Effector memory CD8-positive, alpha-beta T cell (primary cell): ENCODE results near the gene TRAPPC13.
"Not testable (repeated sequence)": the region's sequence is repeated elsewhere in the genome, so short reads cannot be mapped to it uniquely, and the experiment has no call there.

Source experiments
- ATAC-seq: fragments of 150-1000 bp; cut with Tn5 transposase; replicated peaks from 2 replicates; pipeline ENCODE4 v1.10.0; 2021; ENCODE audit warnings: mild to moderate bottlenecking, moderate library complexity
- DNase-seq, 3 experiments: peaks; one replicate each; pipeline ENCODE4 v3.0.0; 2021
- H3K27ac Mint-ChIP-seq, 2 donors: one replicate each; pipeline ENCODE4 v1.8.0; 2022; ENCODE audit warnings: mild to moderate bottlenecking in 2 of 2, mixed read lengths in 2 of 2, moderate library complexity in 2 of 2
- H3K27me3 Mint-ChIP-seq, 2 donors: one replicate each; pipeline ENCODE4 v1.8.0; 2022; ENCODE audit warnings: mixed read lengths in 2 of 2
- H3K36me3 Mint-ChIP-seq: one replicate; pipeline ENCODE4 v1.8.0; 2022; ENCODE audit warnings: mild to moderate bottlenecking, moderate library complexity, mixed read lengths; ENCODE audit not compliant: insufficient read depth
- H3K4me1 Mint-ChIP-seq, 2 donors: one replicate each; pipeline ENCODE4 v1.8.0; 2022; ENCODE audit warnings: low read depth in 2 of 2, mixed read lengths in 2 of 2
- H3K4me3 Mint-ChIP-seq, 2 donors: one replicate each; pipeline ENCODE4 v1.8.0; 2022; ENCODE audit warnings: mild to moderate bottlenecking in 2 of 2, mixed read lengths in 2 of 2, moderate library complexity in 2 of 2
- H3K9me3 Mint-ChIP-seq, 2 donors: one replicate each; pipeline ENCODE4 v1.8.0; 2022; ENCODE audit warnings: mixed read lengths in 2 of 2

The TRAPPC13 gene

GRCh38 chr5:65646938-65647337 lies 22.1 kb downstream of the TRAPPC13 start:
- DNase-seq, result no peak
- Mint-ChIP-seq H3K36me3 (peaks cover 27% of the 10 kb centered on the region), H3K27ac (no peak overlapping the region), H3K27me3 (no peaks in the 10 kb centered on the region), H3K9me3 (no peaks in the 10 kb centered on the region), H3K4me1 (no peaks in the 10 kb centered on the region), H3K4me3 (no peak overlapping the region)
- ATAC-seq, result no peak

GRCh38 chr5:65647941-65648340 lies 23.1 kb downstream of the TRAPPC13 start:
- H3K27ac Mint-ChIP-seq, result peak overlapping the region in 1 of 2 donors; percentile 15
- peaks cover 33% of the 10 kb centered on the region for H3K36me3 Mint-ChIP-seq
- H3K4me1 Mint-ChIP-seq, result no peaks in the 10 kb centered on the region

GRCh38 chr5:65651144-65651543 lies 26.3 kb downstream of the TRAPPC13 start:
- ATAC-seq, result no peak
- peaks cover 39% of the 10 kb centered on the region for H3K36me3 Mint-ChIP-seq

More at GRCh38 chr5:65647941-65648340, 23.1 kb downstream of the TRAPPC13 start:
- DNase-seq (no peak), ATAC-seq (no peak)
- no peaks in the 10 kb centered on the region for H3K9me3 Mint-ChIP-seq
- no peak overlapping the region for H3K4me3 Mint-ChIP-seq
- no peaks in the 10 kb centered on the region for H3K27me3 Mint-ChIP-seq

GRCh38 chr5:65654713-65655112 lies 29.9 kb downstream of the TRAPPC13 start:
- DNase-seq (no peak), ATAC-seq (no peak)
- H3K27ac Mint-ChIP-seq, result no peak overlapping the region
- peaks cover 47% of the 10 kb centered on the region for H3K36me3 Mint-ChIP-seq
- no peaks in the 10 kb centered on the region for H3K27me3 Mint-ChIP-seq
- no peaks in the 10 kb centered on the region for H3K4me1 Mint-ChIP-seq
- H3K4me3 Mint-ChIP-seq, result no peak overlapping the region
- no peaks in the 10 kb centered on the region for H3K9me3 Mint-ChIP-seq

More at GRCh38 chr5:65651144-65651543, 26.3 kb downstream of the TRAPPC13 start:
- Mint-ChIP-seq H3K27me3 (no peaks in the 10 kb centered on the region), H3K4me1 (no peaks in the 10 kb centered on the region), H3K9me3 (no peaks in the 10 kb centered on the region), H3K4me3 (no peak overlapping the region), H3K27ac (no peak overlapping the region)
- DNase-seq, result no peak

GRCh38 chr5:65663804-65664521 lies 39.1 kb downstream of the TRAPPC13 start:
- DNase-seq, result no peak
- no peaks in the 10 kb centered on the region for H3K9me3 Mint-ChIP-seq
- no peak for ATAC-seq
- H3K4me1 Mint-ChIP-seq, result peaks cover 4 to 10% of the 10 kb centered on the region in 2 donors
- H3K27ac Mint-ChIP-seq, result peak overlapping the region; percentile 38 to 63
- H3K27me3 Mint-ChIP-seq, result no peaks in the 10 kb centered on the region
- peaks cover 50% of the 10 kb centered on the region for H3K36me3 Mint-ChIP-seq
- H3K4me3 Mint-ChIP-seq, result no peak overlapping the region

GRCh38 chr5:65668696-65669095 lies 43.9 kb downstream of the TRAPPC13 start:
- Mint-ChIP-seq H3K27ac (no peak overlapping the region), H3K4me3 (no peak overlapping the region), H3K27me3 (no peaks in the 10 kb centered on the region), H3K9me3 (no peaks in the 10 kb centered on the region), H3K4me1 (peaks cover 4 to 8% of the 10 kb centered on the region in 2 donors), H3K36me3 (peaks cover 58% of the 10 kb centered on the region)
- DNase-seq (no peak), ATAC-seq (no peak)

- ATAC-seq, result no peak
- Mint-ChIP-seq H3K4me3 (no peak overlapping the region), H3K9me3 (no peaks in the 10 kb centered on the region), H3K27me3 (no peaks in the 10 kb centered on the region), H3K27ac (peak overlapping the region; percentile 15 to 51), H3K4me1 (peaks cover 9 to 20% of the 10 kb centered on the region in 2 donors), H3K36me3 (peaks cover 57% of the 10 kb centered on the region)
- no peak for DNase-seq
Observed at GRCh38 chr5:65672796-65673195, 48.0 kb downstream of the TRAPPC13 start.

GRCh38 chr5:65674749-65675148 lies 49.9 kb downstream of the TRAPPC13 start:
- Mint-ChIP-seq H3K27ac (peak overlapping the region in 1 of 2 donors; percentile 1), H3K4me3 (no peak overlapping the region), H3K9me3 (no peaks in the 10 kb centered on the region), H3K36me3 (peaks cover 55% of the 10 kb centered on the region), H3K4me1 (peaks cover 12 to 31% of the 10 kb centered on the region in 2 donors), H3K27me3 (no peaks in the 10 kb centered on the region)
- DNase-seq (no peak), ATAC-seq (no peak)

GRCh38 chr5:65676056-65676455 lies 51.2 kb downstream of the TRAPPC13 start:
- H3K27ac Mint-ChIP-seq, result peak overlapping the region; percentile 1 to 38

GRCh38 chr5:65682148-65682547 lies 57.3 kb downstream of the TRAPPC13 start:
- peaks cover 10 to 31% of the 10 kb centered on the region in 2 donors for H3K4me1 Mint-ChIP-seq
- no peak for DNase-seq
- ATAC-seq, result no peak

More at GRCh38 chr5:65676056-65676455, 51.2 kb downstream of the TRAPPC13 start:
- DNase-seq, ATAC-seq, H3K27me3 Mint-ChIP-seq, H3K4me3 Mint-ChIP-seq, H3K9me3 Mint-ChIP-seq: not testable (repeated sequence)
- Mint-ChIP-seq H3K36me3 (peaks cover 46% of the 10 kb centered on the region), H3K4me1 (peaks cover 14 to 33% of the 10 kb centered on the region in 2 donors)

GRCh38 chr5:65693121-65693520 lies 68.3 kb downstream of the TRAPPC13 start:
- Mint-ChIP-seq H3K4me1 (peaks cover under 1% of the 10 kb centered on the region in 2 donors), H3K36me3 (peaks cover 16% of the 10 kb centered on the region), H3K27me3 (no peaks in the 10 kb centered on the region), H3K4me3 (no peak overlapping the region), H3K9me3 (no peaks in the 10 kb centered on the region), H3K27ac (peak overlapping the region in 1 of 2 donors; percentile 13)
- DNase-seq (no peak), ATAC-seq (no peak)

More at GRCh38 chr5:65682148-65682547, 57.3 kb downstream of the TRAPPC13 start:
- no peak overlapping the region for H3K4me3 Mint-ChIP-seq
- H3K27ac Mint-ChIP-seq, result no peak overlapping the region
- H3K36me3 Mint-ChIP-seq, result peaks cover 49% of the 10 kb centered on the region
- no peaks in the 10 kb centered on the region for H3K27me3 Mint-ChIP-seq
- H3K9me3 Mint-ChIP-seq, result no peaks in the 10 kb centered on the region

GRCh38 chr5:65695162-65695755 lies 70.4 kb downstream of the TRAPPC13 start:
- no peak for DNase-seq
- no peak overlapping the region for H3K4me3 Mint-ChIP-seq
- no peak for ATAC-seq

GRCh38 chr5:65695896-65696295 lies 71.1 kb downstream of the TRAPPC13 start:
- Mint-ChIP-seq H3K27me3 (no peaks in the 10 kb centered on the region), H3K27ac (no peak overlapping the region), H3K9me3 (no peaks in the 10 kb centered on the region), H3K36me3 (peaks cover 26% of the 10 kb centered on the region), H3K4me3 (no peak overlapping the region), H3K4me1 (peaks cover 4% of the 10 kb centered on the region in 2 donors)
- ATAC-seq (no peak), DNase-seq (no peak)

More at GRCh38 chr5:65695162-65695755, 70.4 kb downstream of the TRAPPC13 start:
- Mint-ChIP-seq H3K36me3 (peaks cover 22% of the 10 kb centered on the region), H3K27me3 (no peaks in the 10 kb centered on the region), H3K9me3 (no peaks in the 10 kb centered on the region), H3K27ac (no peak overlapping the region), H3K4me1 (peaks cover 4% of the 10 kb centered on the region in 2 donors)

GRCh38 chr5:65696892-65697291 lies 72.1 kb downstream of the TRAPPC13 start:
- H3K4me1 Mint-ChIP-seq, result peaks cover 4% of the 10 kb centered on the region in 2 donors
- ATAC-seq, result no peak
- H3K27me3 Mint-ChIP-seq, result no peaks in the 10 kb centered on the region
- no peak overlapping the region for H3K27ac Mint-ChIP-seq
- peaks cover 34% of the 10 kb centered on the region for H3K36me3 Mint-ChIP-seq
- DNase-seq, result no peak
- H3K4me3 Mint-ChIP-seq, result no peak overlapping the region
- no peaks in the 10 kb centered on the region for H3K9me3 Mint-ChIP-seq
